Liver (tissue), 3 donors: ENCODE data around the gene USP6NL.

ENCODE experiments used
- CTCF ChIP-seq: fragments of 150-350 bp; IDR thresholded peaks from 2 replicates; pipeline ENCODE4 v1.5.1; 2017; ENCODE audit warnings: improper control_type of control experiment, low read depth, low read length; ENCODE audit not compliant: missing input control
- MAX ChIP-seq: IDR thresholded peaks from 2 replicates; pipeline ENCODE4 v1.6.1; 2016; ENCODE audit warnings: antibody characterized with exemption
- RAD21 ChIP-seq, 2 donors: IDR thresholded peaks; 2 replicates each; pipeline ENCODE4 v1.6.1; 2016; ENCODE audit warnings: antibody characterized with exemption in 2 of 2, mild to moderate bottlenecking in 2 of 2
- YY1 ChIP-seq: IDR thresholded peaks from 2 replicates; pipeline ENCODE4 v1.6.1; 2016; ENCODE audit warnings: antibody characterized with exemption, mild to moderate bottlenecking
- donor health status: healthy.
- donor health status: healthy.

GRCh38 chr10:11454958-11455566 is 156.4 kb downstream of the USP6NL start:
- no peak for TF ChIP-seq RAD21 (IDR thresholded peaks at IDR 0.05)
- no peak for TF ChIP-seq CTCF
- no peak for TF ChIP-seq YY1
- no peak for TF ChIP-seq MAX
